Thoracic aorta (tissue), 2 donors: ENCODE measurements around the gene TMEM86B. TPM values are rescaled to one million over a fixed set of nuclear protein-coding genes. Genes with fewer than 3 reads are reported as not detected.

ENCODE experiments used
- ATAC-seq: fragments of 150-250 bp; one replicate; pipeline ENCODE4 v1.8.0; 2017; ENCODE audit warnings: low read depth; ENCODE audit not compliant: insufficient number of reproducible peaks, low FRiP score
- DNase-seq: peaks from one replicate; pipeline ENCODE4 v3.0.0-alpha.2; 2020; ENCODE audit warnings: low spot score
- H3K27ac ChIP-seq, 2 donors: fragments of 200-600 bp; sonication (generic); 1 replicate in 1 of 2; 2 replicates in 1 of 2; pipeline ENCODE4 v1.5.1; 2016; ENCODE audit warnings: mild to moderate bottlenecking in 2 of 2, moderate library complexity in 2 of 2
- H3K27me3 ChIP-seq: fragments of 200-600 bp; sonication (generic); replicated peaks from 2 replicates; pipeline ENCODE4 v1.6.0; 2016; ENCODE audit warnings: mild to moderate bottlenecking; ENCODE audit not compliant: insufficient read depth
- H3K36me3 ChIP-seq: fragments of 200-600 bp; sonication (generic); one replicate; pipeline ENCODE4 v1.5.1; 2016
- H3K4me1 ChIP-seq, 2 donors: fragments of 200-600 bp; sonication (generic); 1 replicate in 1 of 2; 2 replicates in 1 of 2; pipeline versions ENCODE4 v1.5.1 to v1.6.0; 2016; ENCODE audit warnings: low read depth in 2 of 2, mild to moderate bottlenecking in 1 of 2; ENCODE audit not compliant: control insufficient read depth in 1 of 2
- H3K4me3 ChIP-seq: fragments of 200-600 bp; sonication (generic); 2 replicates; pipeline ENCODE4 v1.5.1; 2016; ENCODE audit warnings: mild to moderate bottlenecking
- H3K9me3 ChIP-seq: fragments of 200-600 bp; sonication (generic); 2 replicates; pipeline ENCODE4 v1.5.1; 2016
- total RNA-seq, 2 donors: library from RNA; depleted of rRNA; stranded (reverse); fragments of >200 nt; gene quantifications; one replicate each; pipeline versions ENCODE4 v1.1.0 to v1.2.3, GENCODE V29; 2016
- TF ChIP-seq, protein P1 (sequence below): fragments of 200-600 bp; sonication (generic); IDR thresholded peaks from one replicate; pipeline ENCODE4 v1.5.1; 2019; ENCODE audit warnings: antibody characterized with exemption

The TMEM86B gene
- total RNA-seq, 2 donors from 2014 or later = 2.4 to 4.8 TPM

DNA sequence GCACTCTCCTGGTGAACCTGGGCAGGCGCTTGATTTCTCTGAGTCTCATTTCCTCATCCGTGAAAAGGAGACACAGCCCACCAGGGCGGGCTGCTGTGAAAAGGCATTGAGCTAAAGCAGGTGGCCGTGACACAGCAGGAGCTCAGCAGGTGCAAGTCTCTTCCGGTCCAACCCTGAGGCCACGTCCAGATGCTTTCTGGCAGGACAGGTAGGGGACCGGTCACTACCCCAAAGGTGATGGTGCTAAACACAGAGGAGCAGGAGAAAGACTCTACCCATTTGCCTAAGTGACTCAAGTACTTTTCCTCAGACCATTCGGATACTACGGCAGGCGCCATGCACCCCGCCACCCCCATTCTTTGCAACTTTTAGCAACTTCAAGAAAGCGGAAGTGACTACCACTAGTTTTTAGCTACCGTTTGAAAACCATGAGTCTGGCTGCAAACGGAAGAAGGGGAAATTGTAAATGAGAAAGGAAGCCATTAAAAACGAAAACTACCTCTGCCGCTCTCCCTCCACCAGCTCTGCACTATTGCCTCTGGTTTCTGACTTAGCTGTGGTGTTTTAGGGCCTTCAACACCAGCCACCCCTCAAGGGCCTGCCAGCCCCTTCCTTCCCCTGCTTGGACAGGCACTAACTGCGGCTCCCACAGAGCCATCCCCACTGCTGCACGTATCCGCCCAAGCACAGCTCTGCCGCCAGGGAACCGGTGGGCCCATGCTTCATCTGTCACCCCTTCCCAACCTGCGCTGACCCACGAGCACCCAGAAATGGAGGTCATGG, 25.5 kb upstream of the TMEM86B start:
- Histone ChIP-seq H3K27ac (no peak overlapping the region), H3K36me3 (peaks cover 3% of the 10 kb centered on the region), H3K27me3 (no peaks in the 10 kb centered on the region), H3K9me3 (no peaks in the 10 kb centered on the region), H3K4me1 (peaks cover 36 to 51% of the 10 kb centered on the region in 2 donors), H3K4me3 (peak overlapping the region; percentile 57)
- ATAC-seq (no peak), DNase-seq (no peak)
- TF ChIP-seq, protein P1, sequence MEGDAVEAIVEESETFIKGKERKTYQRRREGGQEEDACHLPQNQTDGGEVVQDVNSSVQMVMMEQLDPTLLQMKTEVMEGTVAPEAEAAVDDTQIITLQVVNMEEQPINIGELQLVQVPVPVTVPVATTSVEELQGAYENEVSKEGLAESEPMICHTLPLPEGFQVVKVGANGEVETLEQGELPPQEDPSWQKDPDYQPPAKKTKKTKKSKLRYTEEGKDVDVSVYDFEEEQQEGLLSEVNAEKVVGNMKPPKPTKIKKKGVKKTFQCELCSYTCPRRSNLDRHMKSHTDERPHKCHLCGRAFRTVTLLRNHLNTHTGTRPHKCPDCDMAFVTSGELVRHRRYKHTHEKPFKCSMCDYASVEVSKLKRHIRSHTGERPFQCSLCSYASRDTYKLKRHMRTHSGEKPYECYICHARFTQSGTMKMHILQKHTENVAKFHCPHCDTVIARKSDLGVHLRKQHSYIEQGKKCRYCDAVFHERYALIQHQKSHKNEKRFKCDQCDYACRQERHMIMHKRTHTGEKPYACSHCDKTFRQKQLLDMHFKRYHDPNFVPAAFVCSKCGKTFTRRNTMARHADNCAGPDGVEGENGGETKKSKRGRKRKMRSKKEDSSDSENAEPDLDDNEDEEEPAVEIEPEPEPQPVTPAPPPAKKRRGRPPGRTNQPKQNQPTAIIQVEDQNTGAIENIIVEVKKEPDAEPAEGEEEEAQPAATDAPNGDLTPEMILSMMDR = no peak

DNA sequence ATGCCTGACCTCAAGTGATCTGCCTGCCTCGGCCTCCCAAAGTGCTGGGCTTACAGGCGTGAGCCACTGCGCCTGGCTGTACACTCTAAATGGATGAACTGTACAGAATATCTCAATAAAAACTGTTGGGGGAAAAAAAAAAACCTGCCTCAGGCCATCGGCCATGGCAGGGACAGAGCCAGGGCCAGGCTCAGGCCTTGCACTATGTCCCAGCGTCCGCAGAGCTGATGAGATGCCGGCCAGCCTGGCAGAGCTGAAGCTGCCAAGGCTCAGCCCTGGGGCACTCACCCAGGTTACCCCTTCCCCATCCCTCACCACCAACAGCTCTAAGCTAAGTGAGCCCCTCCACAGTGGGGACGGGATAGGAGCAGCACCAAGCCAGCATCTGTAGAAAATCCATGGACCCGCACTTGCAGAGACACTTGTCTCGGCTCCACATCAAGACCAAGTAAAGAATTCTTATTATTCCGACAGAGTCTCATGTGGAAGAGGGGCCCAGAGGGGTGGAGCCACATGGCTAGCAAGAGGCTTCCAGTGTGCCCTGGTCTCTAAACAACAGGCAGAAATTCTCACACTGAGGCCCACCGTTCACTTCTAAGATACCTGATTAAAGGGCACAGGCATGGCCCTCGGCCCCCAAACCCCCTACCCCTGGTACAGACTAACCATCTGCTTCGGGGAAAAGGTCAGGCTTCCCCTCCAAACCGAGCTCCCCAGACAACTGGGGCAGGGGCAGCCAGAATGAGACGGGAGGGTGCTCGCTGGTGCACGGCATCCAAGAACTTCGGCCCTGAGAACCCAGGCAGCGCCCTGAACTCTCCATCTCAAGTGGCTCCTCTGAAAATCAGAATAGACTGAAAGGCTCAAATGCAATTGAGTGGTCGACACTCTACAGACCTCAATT, 24.4 kb upstream of the TMEM86B start:
- Histone ChIP-seq H3K4me3 (no peak overlapping the region), H3K27ac (no peak overlapping the region), H3K4me1 (peaks cover 36 to 51% of the 10 kb centered on the region in 2 donors), H3K27me3 (no peaks in the 10 kb centered on the region), H3K9me3 (no peaks in the 10 kb centered on the region), H3K36me3 (peaks cover 3% of the 10 kb centered on the region)
- TF ChIP-seq, protein P1 = no peak
- no peak for DNase-seq
- ATAC-seq = no peak

DNA sequence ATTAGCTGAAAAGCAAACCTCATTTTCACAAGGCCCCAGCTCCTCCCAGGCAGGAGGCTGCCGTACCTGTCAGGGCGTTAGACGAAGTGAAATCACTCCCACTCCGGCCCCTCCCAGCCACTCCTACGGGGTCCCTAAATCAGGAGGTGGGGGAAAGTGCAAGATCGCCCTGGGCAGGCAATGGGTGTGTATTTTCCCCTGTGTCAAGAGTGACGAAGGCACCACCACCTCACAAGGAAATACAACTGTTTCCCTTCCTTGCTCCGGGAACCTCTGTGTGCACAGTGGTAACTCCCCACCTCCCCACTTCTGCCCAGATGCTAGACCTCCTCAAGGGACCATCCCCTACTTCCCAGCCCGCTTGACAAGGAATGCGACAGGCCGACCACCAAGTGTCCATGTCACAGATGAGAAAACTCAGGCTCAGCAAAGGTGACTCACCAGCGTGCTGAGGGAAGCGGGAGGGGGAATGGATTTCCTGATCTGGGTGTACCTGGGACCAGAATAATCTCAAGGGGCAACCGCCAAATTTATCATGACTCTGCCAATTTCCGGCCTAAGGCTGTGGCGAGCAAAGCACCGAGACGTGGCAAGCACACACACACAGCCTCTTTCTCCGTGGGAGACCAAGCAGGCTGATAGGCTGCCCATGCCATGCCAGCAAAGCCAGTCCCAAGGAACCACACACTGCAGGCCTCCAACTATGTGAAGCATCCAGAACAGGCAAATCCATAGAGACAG, 22.9 kb upstream of the TMEM86B start:
- peaks cover 25 to 37% of the 10 kb centered on the region in 2 donors for H3K4me1 ChIP-seq
- H3K27ac ChIP-seq = no peak overlapping the region
- TF ChIP-seq, protein P1 = no peak
- ATAC-seq = no peak
- DNase-seq = no peak
- H3K36me3 ChIP-seq = peaks cover 7% of the 10 kb centered on the region
- no peak overlapping the region for H3K4me3 ChIP-seq
- H3K9me3 ChIP-seq = no peaks in the 10 kb centered on the region
- no peaks in the 10 kb centered on the region for H3K27me3 ChIP-seq

DNA sequence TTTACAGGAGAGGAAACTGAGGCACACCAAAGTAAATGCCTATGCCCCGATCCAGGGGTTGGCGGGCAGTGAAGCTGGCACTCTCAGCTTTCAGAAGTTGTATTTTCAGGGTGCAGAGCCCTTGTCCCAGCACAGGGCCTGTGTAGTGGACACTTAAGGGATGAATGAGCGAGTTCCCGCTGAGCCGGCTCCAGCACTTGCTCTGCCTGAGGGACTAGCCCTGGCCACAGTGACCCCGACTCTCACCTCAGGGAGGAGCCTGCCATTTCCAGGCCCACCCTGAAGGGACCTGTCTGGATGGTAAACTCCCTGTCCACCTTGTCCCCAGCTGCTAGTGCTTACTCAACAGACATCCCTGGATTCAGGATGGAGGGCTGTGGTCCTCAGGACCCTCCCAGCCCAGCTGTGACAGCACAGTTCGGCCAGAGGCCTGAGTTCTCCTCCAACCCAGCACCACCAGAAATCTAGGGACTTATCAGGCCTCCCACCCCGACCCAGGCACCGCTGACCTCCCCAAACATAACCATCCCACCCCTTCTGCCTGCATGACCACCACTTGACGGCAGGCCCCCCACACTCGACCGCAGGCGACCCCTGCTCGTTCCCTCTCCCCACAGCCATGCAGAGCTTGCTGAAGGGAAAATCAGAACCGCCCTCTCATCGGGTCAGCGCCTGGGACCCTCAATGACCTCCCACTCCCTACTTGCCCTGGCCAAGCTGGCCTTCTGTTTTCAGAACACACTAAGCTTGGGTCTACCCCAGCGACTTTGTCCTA, 21.9 kb upstream of the TMEM86B start:
- TF ChIP-seq, protein P1 = no peak
- DNase-seq (no peak), ATAC-seq (no peak)
- no peak overlapping the region for H3K4me3 ChIP-seq
- H3K4me1 ChIP-seq = peaks cover 14 to 26% of the 10 kb centered on the region in 2 donors
- peaks cover 15% of the 10 kb centered on the region for H3K36me3 ChIP-seq
- no peaks in the 10 kb centered on the region for H3K9me3 ChIP-seq
- no peaks in the 10 kb centered on the region for H3K27me3 ChIP-seq
- H3K27ac ChIP-seq = no peak overlapping the region
